RWPE2 (cell line): ENCODE data around the gene FXYD4.
A peak's percentile ranks its signal among the peaks of the same experiment; 100 is the strongest.

Experiments
- ATAC-seq: fragments of 200-7000 bp; cut with Tn5 transposase; 3 replicates; pipeline ENCODE4 v1.9.1; 2021; ENCODE audit warnings: low read depth
- DNase-seq: peaks from one replicate; pipeline ENCODE4 v3.0.0-alpha.2; 2020; ENCODE audit warnings: low spot score
- H3K27ac ChIP-seq: fragments of 450-650 bp; 2 replicates; pipeline ENCODE4 v1.5.1; 2017; ENCODE audit warnings: mild to moderate bottlenecking; ENCODE audit not compliant: poor library complexity, severe bottlenecking
- H3K27me3 ChIP-seq: fragments of 250-450 bp; sonication (Bioruptor Pico); 2 replicates; pipeline ENCODE4 v1.5.1; 2021; ENCODE audit warnings: mild to moderate bottlenecking, moderate library complexity; ENCODE audit not compliant: insufficient read depth, poor library complexity, severe bottlenecking
- H3K36me3 ChIP-seq: fragments of 250-450 bp; sonication (Bioruptor Pico); 2 replicates; pipeline ENCODE4 v1.5.1; 2020; ENCODE audit warnings: low read depth, mild to moderate bottlenecking, moderate library complexity
- H3K4me1 ChIP-seq: fragments of 250-450 bp; sonication (Bioruptor Pico); 2 replicates; pipeline ENCODE4 v1.5.1; 2021; ENCODE audit warnings: mild to moderate bottlenecking, moderate library complexity; ENCODE audit not compliant: insufficient read depth, poor library complexity, severe bottlenecking
- H3K4me3 ChIP-seq: fragments of 250-450 bp; sonication (Bioruptor Pico); 2 replicates; pipeline ENCODE4 v1.5.1; 2021; ENCODE audit warnings: mild to moderate bottlenecking, moderate library complexity; ENCODE audit not compliant: severe bottlenecking
- H3K9me3 ChIP-seq: fragments of 250-450 bp; sonication (Bioruptor Pico); 2 replicates; pipeline ENCODE4 v1.5.1; 2021; ENCODE audit warnings: mild to moderate bottlenecking, moderate library complexity; ENCODE audit not compliant: severe bottlenecking
- TF ChIP-seq, protein P1 (sequence below): fragments of 450-650 bp; IDR thresholded peaks from one replicate; pipeline ENCODE4 v1.5.1; 2017; ENCODE audit warnings: mild to moderate bottlenecking, moderate library complexity; ENCODE audit not compliant: poor library complexity, severe bottlenecking

The FXYD4 gene

DNA sequence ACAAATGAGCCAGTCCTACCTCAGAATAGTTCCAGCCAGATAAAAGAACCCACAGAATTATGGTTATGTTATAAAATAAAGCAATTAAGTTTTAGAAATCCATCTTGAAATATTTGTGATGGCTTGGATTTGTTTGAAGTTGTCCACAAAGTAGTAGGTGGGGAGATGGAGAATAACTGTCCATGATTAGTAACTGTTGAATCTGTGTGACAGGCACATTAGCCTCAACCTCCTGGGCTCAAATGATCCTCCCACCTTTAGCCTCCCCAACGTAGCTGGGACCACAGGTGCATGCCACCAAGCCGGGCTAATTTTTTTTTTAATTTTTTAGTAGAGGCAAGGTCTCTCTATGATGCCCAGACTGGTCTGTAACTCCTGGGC, 27.5 kb downstream of the FXYD4 start:
- TF ChIP-seq, protein P1, sequence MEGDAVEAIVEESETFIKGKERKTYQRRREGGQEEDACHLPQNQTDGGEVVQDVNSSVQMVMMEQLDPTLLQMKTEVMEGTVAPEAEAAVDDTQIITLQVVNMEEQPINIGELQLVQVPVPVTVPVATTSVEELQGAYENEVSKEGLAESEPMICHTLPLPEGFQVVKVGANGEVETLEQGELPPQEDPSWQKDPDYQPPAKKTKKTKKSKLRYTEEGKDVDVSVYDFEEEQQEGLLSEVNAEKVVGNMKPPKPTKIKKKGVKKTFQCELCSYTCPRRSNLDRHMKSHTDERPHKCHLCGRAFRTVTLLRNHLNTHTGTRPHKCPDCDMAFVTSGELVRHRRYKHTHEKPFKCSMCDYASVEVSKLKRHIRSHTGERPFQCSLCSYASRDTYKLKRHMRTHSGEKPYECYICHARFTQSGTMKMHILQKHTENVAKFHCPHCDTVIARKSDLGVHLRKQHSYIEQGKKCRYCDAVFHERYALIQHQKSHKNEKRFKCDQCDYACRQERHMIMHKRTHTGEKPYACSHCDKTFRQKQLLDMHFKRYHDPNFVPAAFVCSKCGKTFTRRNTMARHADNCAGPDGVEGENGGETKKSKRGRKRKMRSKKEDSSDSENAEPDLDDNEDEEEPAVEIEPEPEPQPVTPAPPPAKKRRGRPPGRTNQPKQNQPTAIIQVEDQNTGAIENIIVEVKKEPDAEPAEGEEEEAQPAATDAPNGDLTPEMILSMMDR, result no peak

DNA sequence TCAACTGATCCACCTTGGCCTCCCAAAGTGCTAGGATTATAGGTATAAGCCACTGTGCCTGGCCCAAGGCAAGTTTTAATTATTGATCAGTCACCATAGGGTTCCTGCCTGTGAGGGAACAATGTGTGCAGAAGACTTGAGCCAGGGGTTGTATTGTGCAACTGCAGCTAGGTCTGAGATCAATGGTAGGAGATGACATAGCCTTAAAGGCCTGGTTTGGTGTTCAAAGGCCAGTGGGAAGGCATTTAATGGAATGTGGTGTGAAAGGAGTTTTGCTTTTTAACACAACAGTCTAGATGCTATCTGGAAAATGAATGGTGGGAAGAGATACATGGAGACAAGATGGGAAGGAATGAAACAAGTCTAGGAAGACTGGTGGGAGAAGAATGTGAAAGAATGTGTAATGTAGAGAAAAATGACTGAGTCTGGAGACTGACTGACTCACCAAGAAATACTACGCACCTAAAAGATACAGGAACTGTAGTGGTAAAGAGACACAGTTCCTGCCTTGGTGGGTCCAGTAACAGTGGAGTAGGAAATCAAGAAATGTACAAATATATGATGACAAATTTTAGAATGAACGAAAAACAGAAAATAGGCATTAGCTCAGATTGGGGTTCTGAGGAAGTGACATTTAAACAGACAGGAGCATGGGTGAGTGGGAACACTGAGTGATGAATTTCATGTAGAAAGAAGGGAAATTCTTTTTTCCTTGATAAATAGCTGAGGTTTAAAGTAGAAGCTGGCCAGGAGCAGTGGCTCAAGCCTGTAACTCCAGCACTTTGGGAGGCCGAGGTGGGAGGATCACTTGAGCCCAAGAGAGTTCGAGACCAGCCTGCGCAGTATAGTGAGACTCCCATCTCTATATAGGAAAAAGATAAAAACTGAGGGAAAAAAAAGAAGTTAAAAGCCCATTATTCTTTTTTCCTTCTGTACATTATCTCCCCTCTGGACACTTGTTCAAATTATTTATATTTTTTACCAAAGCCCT, 28.2 kb downstream of the FXYD4 start:
- TF ChIP-seq, protein P1, result no peak
- DNase-seq, result no peak
- peaks cover 77% of the 10 kb centered on the region for H3K36me3 ChIP-seq
- no peak overlapping the region for H3K4me3 ChIP-seq
- no peaks in the 10 kb centered on the region for H3K9me3 ChIP-seq
- H3K27ac ChIP-seq, result peak overlapping the region; percentile 91
- H3K4me1 ChIP-seq, result peaks cover 54% of the 10 kb centered on the region
- H3K27me3 ChIP-seq, result no peaks in the 10 kb centered on the region
- ATAC-seq, result no peak

More for the DNA sequence above, 27.5 kb downstream of the FXYD4 start:
- no peaks in the 10 kb centered on the region for H3K9me3 ChIP-seq
- H3K4me1 ChIP-seq, result peaks cover 47% of the 10 kb centered on the region
- peak overlapping the region; percentile 91 for H3K27ac ChIP-seq
- H3K27me3 ChIP-seq, result no peaks in the 10 kb centered on the region
- H3K36me3 ChIP-seq, result peaks cover 77% of the 10 kb centered on the region
- ATAC-seq, result no peak
- DNase-seq, result no peak
- no peak overlapping the region for H3K4me3 ChIP-seq

DNA sequence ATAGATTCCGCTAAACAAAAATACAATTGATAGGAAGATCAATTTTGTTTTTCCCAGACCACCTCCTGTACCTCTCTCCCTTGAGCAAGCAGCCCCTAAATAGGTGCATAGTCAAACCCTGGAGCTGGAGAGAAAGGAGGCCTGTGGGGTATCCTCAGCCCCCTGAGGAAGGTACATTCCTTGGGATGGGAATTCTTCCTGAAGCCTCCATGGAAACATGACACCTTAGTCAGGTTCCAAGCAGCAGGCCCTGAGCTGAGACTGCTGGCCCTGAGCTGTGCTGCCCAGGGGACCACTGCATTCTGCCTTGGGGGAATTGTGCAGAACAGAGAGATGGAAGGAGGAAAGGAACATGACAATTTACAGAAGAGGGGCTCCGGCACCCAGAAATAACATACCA, 30.2 kb downstream of the FXYD4 start:
- Histone ChIP-seq H3K36me3 (peaks cover 78% of the 10 kb centered on the region), H3K27me3 (no peaks in the 10 kb centered on the region), H3K9me3 (no peaks in the 10 kb centered on the region), H3K4me3 (no peak overlapping the region), H3K27ac (peak overlapping the region; percentile 7), H3K4me1 (peaks cover 61% of the 10 kb centered on the region)
- TF ChIP-seq, protein P1, result no peak
- ATAC-seq (no peak), DNase-seq (no peak)

DNA sequence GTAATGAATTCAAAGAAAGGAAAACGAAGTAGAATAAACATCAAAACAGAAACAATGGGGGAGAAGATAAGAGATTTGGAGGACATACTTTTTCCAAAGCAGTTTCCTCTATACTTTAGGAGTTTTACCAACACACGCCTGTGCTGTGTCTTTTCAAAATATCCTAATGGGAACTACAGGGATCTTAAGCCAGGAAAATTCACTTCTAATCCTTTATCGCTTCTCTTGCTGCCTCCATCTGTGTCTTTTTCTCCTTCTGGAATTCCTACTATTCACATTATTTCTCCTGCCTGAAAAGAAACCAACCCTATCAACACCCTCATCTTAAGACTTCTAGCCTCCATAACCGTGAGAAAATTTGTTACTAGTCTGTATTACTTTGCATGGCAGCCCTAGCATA, 30.7 kb downstream of the FXYD4 start:
- DNase-seq (no peak), ATAC-seq (no peak)
- Histone ChIP-seq H3K27me3 (no peaks in the 10 kb centered on the region), H3K4me1 (peaks cover 61% of the 10 kb centered on the region), H3K36me3 (peaks cover 81% of the 10 kb centered on the region), H3K27ac (peak overlapping the region; percentile 7), H3K9me3 (no peaks in the 10 kb centered on the region), H3K4me3 (no peak overlapping the region)
- TF ChIP-seq, protein P1, result no peak
